Neural crest cell (in vitro differentiated cells): ENCODE results near the gene NAV1. TPM values are rescaled to one million over a fixed set of nuclear protein-coding genes. Genes with fewer than 3 reads are reported as not detected.
A peak's percentile ranks its signal among the peaks of the same experiment; 100 is the strongest.

Source experiments
- DNase-seq: peaks from one replicate; pipeline ENCODE4 v3.0.0; 2021; ENCODE audit warnings: low read depth, mixed read lengths, low spot score
- H3K27ac Mint-ChIP-seq: one replicate; pipeline ENCODE4 v1.8.0; 2021; ENCODE audit warnings: mild to moderate bottlenecking, mixed read lengths; ENCODE audit not compliant: unreplicated experiment
- H3K27me3 Mint-ChIP-seq: 2 replicates; pipeline ENCODE4 v1.8.0; 2021; ENCODE audit warnings: low read depth, mild to moderate bottlenecking, mixed read lengths
- H3K36me3 Mint-ChIP-seq: 2 replicates; pipeline ENCODE4 v1.8.0; 2021; ENCODE audit warnings: low read depth, mild to moderate bottlenecking, mixed read lengths
- H3K4me1 Mint-ChIP-seq: 2 replicates; pipeline ENCODE4 v1.8.0; 2021; ENCODE audit warnings: mixed read lengths
- H3K4me3 Mint-ChIP-seq: one replicate; pipeline ENCODE4 v1.8.0; 2021; ENCODE audit warnings: mild to moderate bottlenecking, mixed read lengths
- H3K9me3 Mint-ChIP-seq: 2 replicates; pipeline ENCODE4 v1.8.0; 2021; ENCODE audit warnings: mixed read lengths
- total RNA-seq: library from RNA; stranded (reverse); gene quantifications from 2 replicates; pipeline ENCODE4 v1.2.1, GENCODE V29; 2021
- TF ChIP-seq, protein P1 (sequence below): fragments of 200-600 bp; sonication (generic); conservative IDR thresholded peaks from 2 replicates; pipeline ENCODE4 v1.5.0; 2021; ENCODE audit warnings: antibody characterized with exemption, mild to moderate bottlenecking

The NAV1 gene
- total RNA-seq, 1 donor from 2014 or later = 47.3 TPM

DNA sequence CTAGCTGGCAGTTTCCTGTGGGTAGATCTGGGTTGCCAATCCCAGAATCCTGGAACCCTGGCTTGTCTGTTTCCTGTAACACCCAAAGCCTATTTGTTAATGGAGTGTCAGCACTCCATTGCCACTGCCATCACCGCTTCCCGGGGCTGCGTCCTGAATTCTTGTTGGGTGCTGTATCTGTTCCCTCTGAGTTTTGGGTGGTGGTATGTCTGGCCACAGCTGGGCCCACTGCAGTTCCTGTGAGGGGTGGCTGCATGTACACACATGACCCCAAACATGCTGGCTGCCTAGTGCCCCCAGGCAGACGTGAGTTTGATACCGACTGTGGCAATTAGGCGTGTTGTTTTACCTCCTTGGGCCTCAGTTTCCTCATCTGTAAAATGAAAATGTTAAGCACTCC, 29.3 kb downstream of the NAV1 start:
- no peaks in the 10 kb centered on the region for H3K9me3 Mint-ChIP-seq

DNA sequence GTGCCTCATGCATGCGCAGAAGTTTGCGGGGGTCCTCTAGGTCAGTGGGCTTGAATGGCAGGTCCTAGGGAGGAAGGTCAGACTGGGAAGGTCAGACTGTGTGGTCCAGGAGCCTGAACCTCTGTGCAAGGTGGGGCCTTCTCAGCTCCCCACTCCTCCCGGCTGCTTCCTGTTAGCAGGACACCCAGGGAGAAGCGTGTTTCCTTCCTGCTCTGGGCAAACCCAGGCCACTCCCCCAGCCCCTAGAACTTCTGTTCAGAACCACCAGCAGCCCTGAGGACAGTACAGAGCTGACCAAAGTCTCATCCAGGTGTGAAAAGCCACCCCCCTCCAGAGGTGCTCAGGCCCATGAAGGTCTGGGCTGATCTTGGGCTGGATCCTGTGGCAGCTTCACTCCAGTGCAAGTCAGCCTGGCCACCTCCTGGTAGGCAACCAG, 29.9 kb downstream of the NAV1 start:
- Mint-ChIP-seq H3K36me3 (no peaks in the 10 kb centered on the region), H3K9me3 (no peaks in the 10 kb centered on the region), H3K4me3 (no peak overlapping the region), H3K27ac (no peak overlapping the region), H3K4me1 (peaks cover 23% of the 10 kb centered on the region), H3K27me3 (peaks cover 3% of the 10 kb centered on the region)
- DNase-seq = no peak
- TF ChIP-seq, protein P1, sequence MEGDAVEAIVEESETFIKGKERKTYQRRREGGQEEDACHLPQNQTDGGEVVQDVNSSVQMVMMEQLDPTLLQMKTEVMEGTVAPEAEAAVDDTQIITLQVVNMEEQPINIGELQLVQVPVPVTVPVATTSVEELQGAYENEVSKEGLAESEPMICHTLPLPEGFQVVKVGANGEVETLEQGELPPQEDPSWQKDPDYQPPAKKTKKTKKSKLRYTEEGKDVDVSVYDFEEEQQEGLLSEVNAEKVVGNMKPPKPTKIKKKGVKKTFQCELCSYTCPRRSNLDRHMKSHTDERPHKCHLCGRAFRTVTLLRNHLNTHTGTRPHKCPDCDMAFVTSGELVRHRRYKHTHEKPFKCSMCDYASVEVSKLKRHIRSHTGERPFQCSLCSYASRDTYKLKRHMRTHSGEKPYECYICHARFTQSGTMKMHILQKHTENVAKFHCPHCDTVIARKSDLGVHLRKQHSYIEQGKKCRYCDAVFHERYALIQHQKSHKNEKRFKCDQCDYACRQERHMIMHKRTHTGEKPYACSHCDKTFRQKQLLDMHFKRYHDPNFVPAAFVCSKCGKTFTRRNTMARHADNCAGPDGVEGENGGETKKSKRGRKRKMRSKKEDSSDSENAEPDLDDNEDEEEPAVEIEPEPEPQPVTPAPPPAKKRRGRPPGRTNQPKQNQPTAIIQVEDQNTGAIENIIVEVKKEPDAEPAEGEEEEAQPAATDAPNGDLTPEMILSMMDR = no peak

More for the DNA sequence above, 29.3 kb downstream of the NAV1 start:
- DNase-seq = no peak
- Mint-ChIP-seq H3K36me3 (no peaks in the 10 kb centered on the region), H3K27ac (no peak overlapping the region), H3K27me3 (peaks cover 3% of the 10 kb centered on the region), H3K4me1 (peaks cover 23% of the 10 kb centered on the region), H3K4me3 (no peak overlapping the region)
- TF ChIP-seq, protein P1 = no peak

GRCh38 chr1:201570181-201570885, 31.4 kb downstream of the NAV1 start:
- Mint-ChIP-seq H3K27ac (no peak overlapping the region), H3K27me3 (peaks cover 3% of the 10 kb centered on the region), H3K9me3 (no peaks in the 10 kb centered on the region), H3K36me3 (no peaks in the 10 kb centered on the region), H3K4me3 (no peak overlapping the region), H3K4me1 (peaks cover 22% of the 10 kb centered on the region)
- no peak for DNase-seq
- TF ChIP-seq, protein P1 = no peak

GRCh38 chr1:201570886-201571624, 32.1 kb downstream of the NAV1 start:
- peak overlapping the region; percentile 17 for H3K27ac Mint-ChIP-seq
- H3K9me3 Mint-ChIP-seq = no peaks in the 10 kb centered on the region
- no peak overlapping the region for H3K4me3 Mint-ChIP-seq
- H3K36me3 Mint-ChIP-seq = no peaks in the 10 kb centered on the region
- TF ChIP-seq, protein P1 = no peak
- H3K27me3 Mint-ChIP-seq = peaks cover 3% of the 10 kb centered on the region
- DNase-seq = no peak
- peaks cover 15% of the 10 kb centered on the region for H3K4me1 Mint-ChIP-seq

DNA sequence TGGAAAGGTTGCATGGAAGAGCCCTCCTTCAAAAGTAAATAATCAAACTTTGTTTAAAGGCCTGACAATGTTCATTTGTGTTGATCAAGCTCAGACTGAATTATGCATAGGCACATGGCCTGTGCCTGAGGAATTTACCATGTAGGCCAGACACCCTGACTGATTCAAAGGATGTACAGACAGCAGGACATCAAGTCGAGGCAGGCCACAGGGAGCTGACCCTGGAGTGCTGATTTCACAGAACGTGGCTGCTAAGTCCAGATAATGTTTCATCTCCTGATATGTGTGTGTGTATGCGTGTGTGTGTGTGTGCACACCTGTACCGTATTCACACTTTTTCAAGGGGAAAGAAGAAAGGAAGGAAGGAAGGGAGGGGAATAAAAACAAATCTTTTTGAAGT, 34.1 kb downstream of the NAV1 start:
- Mint-ChIP-seq H3K27ac (no peak overlapping the region), H3K4me1 (peaks cover 9% of the 10 kb centered on the region), H3K4me3 (no peak overlapping the region), H3K27me3 (no peaks in the 10 kb centered on the region), H3K9me3 (no peaks in the 10 kb centered on the region), H3K36me3 (no peaks in the 10 kb centered on the region)
- TF ChIP-seq, protein P1 = no peak
- DNase-seq = no peak
